Neural progenitor cell (in vitro differentiated cells): ENCODE results near the gene RAPGEF6.

ENCODE experiments used
- EZH2 ChIP-seq: fragments of 200-600 bp; sonication (generic); IDR thresholded peaks from 2 replicates; pipeline ENCODE4 v1.6.1; 2017; ENCODE audit warnings: antibody characterized with exemption, mild to moderate bottlenecking, moderate library complexity
- TF ChIP-seq, protein P1 (sequence below): fragments of 200-600 bp; sonication (generic); IDR thresholded peaks from 2 replicates; pipeline ENCODE4 v1.5.1; 2017; ENCODE audit warnings: antibody characterized with exemption, mild to moderate bottlenecking

DNA sequence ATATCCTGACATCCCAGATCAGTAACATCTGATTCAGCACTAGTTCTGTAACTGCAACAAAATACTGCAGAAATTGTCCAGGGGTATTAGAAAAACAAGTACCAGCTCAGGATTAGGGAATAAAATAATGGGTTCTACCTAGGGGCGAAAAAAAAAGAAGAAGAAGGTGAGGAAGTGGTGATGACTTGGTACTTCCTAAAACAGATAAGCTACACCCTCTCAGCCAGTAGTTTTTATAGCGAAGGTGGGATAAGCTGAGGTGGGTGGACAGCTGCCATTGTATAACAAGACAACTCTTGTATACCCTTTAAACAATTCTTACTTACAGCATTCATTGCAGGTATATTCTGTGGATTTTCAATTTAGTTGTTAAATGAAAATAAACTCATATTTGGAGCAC, 19.1 kb downstream of the RAPGEF6 start:
- TF ChIP-seq, protein P1, sequence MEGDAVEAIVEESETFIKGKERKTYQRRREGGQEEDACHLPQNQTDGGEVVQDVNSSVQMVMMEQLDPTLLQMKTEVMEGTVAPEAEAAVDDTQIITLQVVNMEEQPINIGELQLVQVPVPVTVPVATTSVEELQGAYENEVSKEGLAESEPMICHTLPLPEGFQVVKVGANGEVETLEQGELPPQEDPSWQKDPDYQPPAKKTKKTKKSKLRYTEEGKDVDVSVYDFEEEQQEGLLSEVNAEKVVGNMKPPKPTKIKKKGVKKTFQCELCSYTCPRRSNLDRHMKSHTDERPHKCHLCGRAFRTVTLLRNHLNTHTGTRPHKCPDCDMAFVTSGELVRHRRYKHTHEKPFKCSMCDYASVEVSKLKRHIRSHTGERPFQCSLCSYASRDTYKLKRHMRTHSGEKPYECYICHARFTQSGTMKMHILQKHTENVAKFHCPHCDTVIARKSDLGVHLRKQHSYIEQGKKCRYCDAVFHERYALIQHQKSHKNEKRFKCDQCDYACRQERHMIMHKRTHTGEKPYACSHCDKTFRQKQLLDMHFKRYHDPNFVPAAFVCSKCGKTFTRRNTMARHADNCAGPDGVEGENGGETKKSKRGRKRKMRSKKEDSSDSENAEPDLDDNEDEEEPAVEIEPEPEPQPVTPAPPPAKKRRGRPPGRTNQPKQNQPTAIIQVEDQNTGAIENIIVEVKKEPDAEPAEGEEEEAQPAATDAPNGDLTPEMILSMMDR = no peak
- TF ChIP-seq EZH2 = no peak
